CD14-positive monocyte (primary cell): ENCODE results near the gene SPSB3. TPM values are rescaled to one million over a fixed set of nuclear protein-coding genes. Genes with fewer than 3 reads are reported as not detected.

Experiments
- DNase-seq, 3 donors: peaks; one replicate each; pipeline ENCODE4 v3.0.0-alpha.2; 2011 to 2022
- H2AFZ ChIP-seq: 2 replicates; pipeline ENCODE4 v1.6.0; 2012; ENCODE audit warnings: mild to moderate bottlenecking, low read depth, low read length, inconsistent platforms; ENCODE audit not compliant: insufficient read depth, poor library complexity, severe bottlenecking
- H3K27ac ChIP-seq, 2 donors: 1 replicate in 1 of 2; 2 replicates in 1 of 2; pipeline ENCODE4 v1.5.1; 2012 to 2013; ENCODE audit warnings: low read length in 2 of 2, control low read depth in 1 of 2, inconsistent platforms in 1 of 2, low read depth in 1 of 2, mild to moderate bottlenecking in 1 of 2
- H3K27me3 ChIP-seq, 2 donors: one replicate each; pipeline versions ENCODE4 v1.6.0 to v1.6.1; 2011 to 2013; ENCODE audit warnings: low read length in 2 of 2; ENCODE audit not compliant: control insufficient read depth in 2 of 2, insufficient read depth in 2 of 2
- H3K36me3 ChIP-seq, 2 donors: replicated peaks in 1 of 2; 1 replicate in 1 of 2; 2 replicates in 1 of 2; pipeline versions ENCODE4 v1.5.1 to v1.6.1; 2012 to 2013; ENCODE audit warnings: low read length in 2 of 2, control low read depth in 1 of 2, inconsistent platforms in 1 of 2, mild to moderate bottlenecking in 1 of 2; ENCODE audit not compliant: insufficient read depth in 2 of 2, control insufficient read depth in 1 of 2
- H3K4me1 ChIP-seq, 2 donors: 1 replicate in 1 of 2; 2 replicates in 1 of 2; pipeline versions ENCODE4 v1.5.1 to v1.6.1; 2012 to 2013; ENCODE audit warnings: low read length in 2 of 2, control low read depth in 1 of 2, inconsistent platforms in 1 of 2, mild to moderate bottlenecking in 1 of 2, moderate library complexity in 1 of 2; ENCODE audit not compliant: insufficient read depth in 2 of 2, control insufficient read depth in 1 of 2
- H3K4me2 ChIP-seq: replicated peaks from 2 replicates; pipeline ENCODE3; 2012; ENCODE audit warnings: low read length, moderate library complexity, mild to moderate bottlenecking; ENCODE audit not compliant: poor library complexity, severe bottlenecking; ENCODE audit errors: extremely low read depth
- H3K4me3 ChIP-seq, 3 experiments: fragments of 200-600 bp in 1 of 3; sonication (generic) in 1 of 3; replicated peaks in 1 of 3; 1 replicate in 2 of 3; 2 replicates in 1 of 3; pipeline ENCODE4 v1.5.1; 2011 to 2013; ENCODE audit warnings: low read length in 3 of 3, mild to moderate bottlenecking in 3 of 3, control low read depth in 2 of 3, low read depth in 2 of 3, inconsistent platforms in 1 of 3, moderate library complexity in 1 of 3
- H3K79me2 ChIP-seq: 2 replicates; pipeline ENCODE4 v1.6.0; 2012; ENCODE audit warnings: mild to moderate bottlenecking, control low read depth, inconsistent platforms, low read length, moderate library complexity; ENCODE audit not compliant: insufficient read depth
- H3K9ac ChIP-seq: 2 replicates; pipeline ENCODE4 v1.6.0; 2017; ENCODE audit warnings: low read length, mild to moderate bottlenecking; ENCODE audit not compliant: insufficient read depth, poor library complexity, severe bottlenecking
- H3K9me3 ChIP-seq, 2 donors: replicated peaks in 1 of 2; 1 replicate in 1 of 2; 2 replicates in 1 of 2; pipeline versions ENCODE4 v1.5.1 to v1.6.1; 2012 to 2013; ENCODE audit warnings: low read length in 2 of 2, control low read depth in 1 of 2; ENCODE audit not compliant: control insufficient read depth in 1 of 2, insufficient read depth in 1 of 2
- H4K20me1 ChIP-seq: 2 replicates; pipeline ENCODE4 v1.6.0; 2012; ENCODE audit warnings: mild to moderate bottlenecking, low read length, control low read depth, moderate library complexity; ENCODE audit not compliant: insufficient read depth
- H3K27ac Mint-ChIP-seq, 7 donors: one replicate each; pipeline ENCODE4 v1.8.0; 2020; ENCODE audit warnings: mild to moderate bottlenecking in 7 of 7, mixed read lengths in 7 of 7, moderate library complexity in 6 of 7, inconsistent platforms in 2 of 7
- H3K27me3 Mint-ChIP-seq, 3 donors: one replicate each; pipeline ENCODE4 v1.8.0; 2021 to 2022; ENCODE audit warnings: low read depth in 3 of 3, mild to moderate bottlenecking in 3 of 3, mixed read lengths in 3 of 3, moderate library complexity in 3 of 3, inconsistent platforms in 1 of 3
- H3K36me3 Mint-ChIP-seq, 2 donors: one replicate each; pipeline ENCODE4 v1.8.0; 2020; ENCODE audit warnings: mixed read lengths in 2 of 2, inconsistent platforms in 1 of 2, mild to moderate bottlenecking in 1 of 2
- H3K4me1 Mint-ChIP-seq: one replicate; pipeline ENCODE4 v1.8.0; 2020; ENCODE audit warnings: mild to moderate bottlenecking, mixed read lengths
- H3K4me3 Mint-ChIP-seq, 2 donors: one replicate each; pipeline ENCODE4 v1.8.0; 2020; ENCODE audit warnings: mild to moderate bottlenecking in 2 of 2, mixed read lengths in 2 of 2, moderate library complexity in 1 of 2
- H3K9me3 Mint-ChIP-seq, 7 donors: one replicate each; pipeline ENCODE4 v1.8.0; 2020 to 2022; ENCODE audit warnings: mixed read lengths in 7 of 7, mild to moderate bottlenecking in 6 of 7, moderate library complexity in 6 of 7, inconsistent platforms in 2 of 7
- WGBS: methylation state at CpG from one replicate; pipeline ENCODE4 v1.1.5; 2013; ENCODE audit warnings: missing lambda C conversion rate; ENCODE audit not compliant: insufficient coverage; 5-methylcytosine and 5-hydroxymethylcytosine counted together
- intact Hi-C, 2 donors: fragments of 100-400 bp; cut with micrococcal nuclease; formaldehyde crosslinking; loops; one replicate each; pipeline versions ENCODE4 v1.15.0 to v1.15.1; 2023
- polyA plus RNA-seq, 3 donors: library from polyadenylated mRNA; depleted of rRNA in 1 of 3; unstranded in 2 of 3; stranded (reverse) in 1 of 3; fragments of 300-500 nt in 2 of 3; fragments of >200 nt in 1 of 3; fragmentation: Illumina TruSeq in 2 of 3; gene quantifications; 1 replicate in 2 of 3; 2 replicates in 1 of 3; pipeline ENCODE4 v1.2.3, GENCODE V29; 2012 to 2021
- TF ChIP-seq, protein P1 (sequence below): fragments of 200-600 bp; IDR thresholded peaks from one replicate; pipeline ENCODE4 v1.8.0; 2022; ENCODE audit warnings: antibody characterized with exemption, mild to moderate bottlenecking

SPSB3 gene
- polyA plus RNA-seq, 3 donors = 36.8 to 151 (median 40.2) TPM

DNA sequence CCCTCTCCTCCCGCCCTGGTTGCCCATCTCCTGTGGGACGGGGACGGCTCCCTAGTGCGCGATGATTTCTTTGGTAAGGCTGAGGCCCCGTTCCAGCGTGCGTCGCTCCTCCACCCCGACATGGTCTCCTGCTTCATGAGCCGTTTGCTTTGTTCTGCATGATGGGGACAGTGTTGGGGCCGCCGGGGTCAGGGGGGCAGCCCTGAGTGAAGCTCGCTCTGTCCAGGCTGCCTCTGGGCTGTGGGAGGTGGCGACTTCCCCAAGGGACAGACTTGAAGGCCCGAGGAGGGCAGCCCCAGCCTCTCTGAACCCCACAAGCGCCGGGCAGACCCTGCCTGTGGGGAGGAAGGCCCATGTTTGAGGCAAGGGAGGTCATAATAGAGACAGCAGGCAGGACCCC lies 23.4 kb downstream of the SPSB3 start:
- no peak overlapping the region for H3K27ac Mint-ChIP-seq
- Histone ChIP-seq H3K9me3 (no peaks in the 10 kb centered on the region), H3K36me3 (peaks cover 63 to 84% of the 10 kb centered on the region in 2 donors)

DNA sequence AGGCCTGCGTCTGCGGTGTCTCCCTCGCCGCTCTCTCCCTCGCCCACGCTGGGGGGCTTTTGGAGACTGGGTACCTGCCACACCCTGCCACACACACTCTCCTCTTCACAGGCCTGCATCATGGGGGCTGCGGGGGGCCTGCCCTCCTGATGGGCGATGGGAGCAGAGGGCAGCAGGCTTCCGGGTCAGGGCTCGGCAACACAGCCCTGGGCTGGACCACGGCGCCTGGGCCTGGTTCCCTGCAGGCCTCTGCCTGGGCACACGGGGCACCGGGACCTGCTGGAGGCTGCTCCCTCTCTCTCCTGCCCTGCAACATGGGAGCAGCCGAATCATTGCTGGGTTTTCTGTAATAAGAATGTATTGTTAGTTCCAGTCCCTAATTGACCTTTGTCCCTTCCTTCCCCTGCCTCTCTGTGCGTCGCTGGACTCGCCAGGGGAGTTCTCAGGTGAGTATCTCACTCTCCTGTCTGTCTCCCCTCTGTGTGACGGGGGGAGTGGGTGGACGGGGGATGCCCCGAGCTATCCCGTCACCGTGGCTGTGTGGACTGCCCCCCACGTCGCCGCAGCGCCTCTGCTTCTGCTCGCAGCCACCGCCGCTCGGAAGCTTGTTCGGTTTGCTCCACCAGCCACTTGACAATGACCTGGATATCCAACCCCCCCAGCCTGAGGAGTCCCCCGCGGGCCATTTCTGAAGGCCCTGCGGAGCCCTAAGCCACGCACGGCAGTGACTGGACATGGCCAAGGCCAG lies 24.5 kb downstream of the SPSB3 start:
- H3K79me2 ChIP-seq = no peaks in the 10 kb centered on the region
- no peaks in the 10 kb centered on the region for H3K4me1 Mint-ChIP-seq
- no peaks in the 10 kb centered on the region for H3K9me3 ChIP-seq
- H3K36me3 ChIP-seq = peaks cover 58 to 83% of the 10 kb centered on the region in 2 donors
- H3K4me3 Mint-ChIP-seq = no peak overlapping the region
- peaks cover 0 to 2% (median 0%) of the 10 kb centered on the region in 7 donors for H3K9me3 Mint-ChIP-seq
- TF ChIP-seq, protein P1, sequence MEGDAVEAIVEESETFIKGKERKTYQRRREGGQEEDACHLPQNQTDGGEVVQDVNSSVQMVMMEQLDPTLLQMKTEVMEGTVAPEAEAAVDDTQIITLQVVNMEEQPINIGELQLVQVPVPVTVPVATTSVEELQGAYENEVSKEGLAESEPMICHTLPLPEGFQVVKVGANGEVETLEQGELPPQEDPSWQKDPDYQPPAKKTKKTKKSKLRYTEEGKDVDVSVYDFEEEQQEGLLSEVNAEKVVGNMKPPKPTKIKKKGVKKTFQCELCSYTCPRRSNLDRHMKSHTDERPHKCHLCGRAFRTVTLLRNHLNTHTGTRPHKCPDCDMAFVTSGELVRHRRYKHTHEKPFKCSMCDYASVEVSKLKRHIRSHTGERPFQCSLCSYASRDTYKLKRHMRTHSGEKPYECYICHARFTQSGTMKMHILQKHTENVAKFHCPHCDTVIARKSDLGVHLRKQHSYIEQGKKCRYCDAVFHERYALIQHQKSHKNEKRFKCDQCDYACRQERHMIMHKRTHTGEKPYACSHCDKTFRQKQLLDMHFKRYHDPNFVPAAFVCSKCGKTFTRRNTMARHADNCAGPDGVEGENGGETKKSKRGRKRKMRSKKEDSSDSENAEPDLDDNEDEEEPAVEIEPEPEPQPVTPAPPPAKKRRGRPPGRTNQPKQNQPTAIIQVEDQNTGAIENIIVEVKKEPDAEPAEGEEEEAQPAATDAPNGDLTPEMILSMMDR = no peak
- peak overlapping the region in 1 of 7 donors; percentile 53 for H3K27ac Mint-ChIP-seq
- no peak overlapping the region for H3K27ac ChIP-seq
- H4K20me1 ChIP-seq = peaks cover 10% of the 10 kb centered on the region
- H3K4me1 ChIP-seq = no peaks in the 10 kb centered on the region
- intact Hi-C loops = no loop called here
- no peak overlapping the region for H3K4me3 ChIP-seq
- WGBS = 98% methylated on average over 28 of the region's 37 CpGs
- H3K4me2 ChIP-seq = no peak overlapping the region
- H3K36me3 Mint-ChIP-seq = peaks cover 46 to 87% of the 10 kb centered on the region in 2 donors
- no peak overlapping the region for H2AFZ ChIP-seq
- no peak overlapping the region for H3K9ac ChIP-seq
- peaks cover 0 to 3% (median 2%) of the 10 kb centered on the region in 3 donors for H3K27me3 Mint-ChIP-seq
- DNase-seq = no peak
- H3K27me3 ChIP-seq = no peaks in the 10 kb centered on the region

More for the DNA sequence above, 23.4 kb downstream of the SPSB3 start:
- Histone ChIP-seq H3K4me1 (no peaks in the 10 kb centered on the region), H4K20me1 (peaks cover 15% of the 10 kb centered on the region), H3K79me2 (no peaks in the 10 kb centered on the region), H3K27me3 (no peaks in the 10 kb centered on the region), H2AFZ (no peak overlapping the region), H3K9ac (no peak overlapping the region), H3K4me2 (no peak overlapping the region), H3K27ac (no peak overlapping the region), H3K4me3 (no peak overlapping the region)
- TF ChIP-seq, protein P1 = no peak
- DNase-seq = no peak
- Mint-ChIP-seq H3K4me1 (no peaks in the 10 kb centered on the region), H3K4me3 (no peak overlapping the region), H3K36me3 (peaks cover 45 to 85% of the 10 kb centered on the region in 2 donors), H3K9me3 (peaks cover 0 to 2% (median 0%) of the 10 kb centered on the region in 7 donors), H3K27me3 (peaks cover 0 to 3% (median 2%) of the 10 kb centered on the region in 3 donors)
- intact Hi-C loops = no loop called here
- WGBS = 95% methylated on average over 13 of the region's 18 CpGs
